ENCODE measurements around the gene TPM1.

The TPM1 gene

GRCh38 chr15:63057468-63058345, 15.2 kb downstream of the TPM1 start:
- peak; percentile 39 for DNase-seq

GRCh38 chr15:63059075-63059474, 16.5 kb downstream of the TPM1 start:
- no peak for DNase-seq

GRCh38 chr15:63059573-63060216, 17.1 kb downstream of the TPM1 start:
- DNase-seq = no peak

DNA sequence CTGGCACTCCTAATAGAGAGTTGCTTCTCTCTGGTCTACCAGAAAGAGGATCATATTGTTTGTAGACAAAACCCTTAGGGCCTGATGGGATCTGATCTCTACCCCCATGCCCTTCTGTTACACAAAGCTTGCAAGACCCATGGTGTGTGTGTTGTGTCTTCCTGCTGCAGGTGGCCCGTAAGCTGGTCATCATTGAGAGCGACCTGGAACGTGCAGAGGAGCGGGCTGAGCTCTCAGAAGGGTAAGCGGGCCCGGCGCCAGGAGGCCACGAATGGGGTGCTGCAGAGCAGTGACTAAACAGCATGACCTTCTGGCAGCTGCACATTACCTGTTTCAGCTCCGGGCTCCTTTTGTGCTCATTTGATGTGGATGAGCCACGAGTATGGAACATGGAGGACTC, 18.2 kb downstream of the TPM1 start:
- peak; percentile 16 for DNase-seq

DNA sequence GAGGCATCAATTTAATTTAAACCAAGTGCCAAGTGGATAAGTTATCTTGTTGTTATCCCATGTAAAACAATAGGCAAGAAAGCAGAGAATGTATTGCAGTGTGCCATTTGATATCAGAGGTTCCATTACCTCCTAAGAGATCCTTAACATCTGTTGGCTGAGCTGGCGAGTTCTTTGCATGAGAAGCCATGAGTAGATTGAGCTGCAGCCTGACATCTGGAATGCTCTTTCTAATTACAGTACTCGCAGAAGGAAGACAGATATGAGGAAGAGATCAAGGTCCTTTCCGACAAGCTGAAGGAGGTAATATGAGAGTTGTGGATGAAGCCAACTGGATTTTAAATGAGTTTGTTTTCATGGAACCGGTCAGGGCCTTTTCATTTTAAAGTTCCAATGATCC, 19.4 kb downstream of the TPM1 start:
- DNase-seq = no peak

- DNase-seq = no peak
Observed at GRCh38 chr15:63063164-63063756, 20.7 kb downstream of the TPM1 start.

DNA sequence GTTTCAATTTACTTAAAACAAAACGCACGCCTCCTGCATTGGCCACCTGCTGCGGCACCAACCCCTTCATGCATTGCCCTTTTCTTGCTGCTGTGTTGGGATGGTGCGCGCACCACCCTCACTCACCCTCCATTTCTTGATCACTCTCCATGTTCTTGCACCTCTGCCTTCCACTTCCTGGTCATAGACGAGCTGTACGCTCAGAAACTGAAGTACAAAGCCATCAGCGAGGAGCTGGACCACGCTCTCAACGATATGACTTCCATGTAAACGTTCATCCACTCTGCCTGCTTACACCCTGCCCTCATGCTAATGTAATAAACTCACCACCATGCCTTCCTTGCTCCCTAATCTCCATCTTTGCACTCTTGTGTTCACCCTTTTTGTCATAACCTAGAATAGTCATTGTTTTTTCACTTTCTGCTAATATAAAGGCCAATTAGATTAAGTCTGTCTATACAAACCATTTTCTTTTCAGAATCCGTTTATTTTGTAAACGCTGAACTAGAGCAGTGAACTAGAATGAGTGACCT, 21.4 kb downstream of the TPM1 start:
- no peak for DNase-seq

DNA sequence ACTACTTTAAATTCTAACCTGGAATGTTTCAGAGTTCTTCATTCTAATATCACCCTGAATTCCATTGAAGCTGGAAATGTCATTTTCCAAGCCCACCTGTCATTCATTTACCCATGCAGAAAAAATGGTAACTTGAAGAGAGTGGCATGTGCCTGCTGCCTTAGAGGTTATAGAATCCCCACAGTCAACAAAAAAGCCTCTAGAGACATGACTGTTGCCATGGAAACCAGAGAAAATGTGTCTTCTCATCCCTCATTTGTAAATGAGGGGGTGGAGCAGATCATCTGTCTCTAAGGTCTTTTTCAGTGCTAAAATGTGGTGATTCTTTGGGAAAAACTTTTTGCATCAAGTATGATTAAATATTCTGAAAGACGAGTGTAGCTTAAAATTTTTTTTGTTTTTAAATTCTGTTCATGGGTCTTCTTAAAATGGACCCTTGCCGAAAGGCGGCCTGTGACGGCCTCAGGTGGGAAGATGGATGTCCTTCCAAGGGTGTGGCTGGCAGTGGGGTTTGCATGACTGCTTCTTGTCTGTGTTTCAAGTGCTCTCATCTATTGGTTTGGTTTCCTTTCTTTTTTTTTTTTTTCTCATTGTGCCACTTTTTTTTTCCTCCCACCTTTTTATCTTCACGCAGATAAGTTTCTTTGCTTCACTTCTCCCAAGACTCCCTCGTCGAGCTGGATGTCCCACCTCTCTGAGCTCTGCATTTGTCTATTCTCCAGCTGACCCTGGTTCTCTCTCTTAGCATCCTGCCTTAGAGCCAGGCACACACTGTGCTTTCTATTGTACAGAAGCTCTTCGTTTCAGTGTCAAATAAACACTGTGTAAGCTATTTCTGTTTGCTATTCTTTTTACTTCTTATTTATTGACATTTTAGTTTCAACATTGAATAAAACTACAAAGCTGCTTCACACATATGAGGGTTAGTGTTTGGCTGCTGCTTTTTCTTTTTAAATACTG, 23.0 kb downstream of the TPM1 start:
- peak; percentile 66 for DNase-seq

GRCh38 chr15:63066272-63066671, 23.7 kb downstream of the TPM1 start:
- DNase-seq = peak; percentile 14

- no peak for DNase-seq
Observed at GRCh38 chr15:63067306-63067705, 24.8 kb downstream of the TPM1 start.

- no peak for DNase-seq
Observed at GRCh38 chr15:63067976-63068743, 25.6 kb downstream of the TPM1 start.

DNA sequence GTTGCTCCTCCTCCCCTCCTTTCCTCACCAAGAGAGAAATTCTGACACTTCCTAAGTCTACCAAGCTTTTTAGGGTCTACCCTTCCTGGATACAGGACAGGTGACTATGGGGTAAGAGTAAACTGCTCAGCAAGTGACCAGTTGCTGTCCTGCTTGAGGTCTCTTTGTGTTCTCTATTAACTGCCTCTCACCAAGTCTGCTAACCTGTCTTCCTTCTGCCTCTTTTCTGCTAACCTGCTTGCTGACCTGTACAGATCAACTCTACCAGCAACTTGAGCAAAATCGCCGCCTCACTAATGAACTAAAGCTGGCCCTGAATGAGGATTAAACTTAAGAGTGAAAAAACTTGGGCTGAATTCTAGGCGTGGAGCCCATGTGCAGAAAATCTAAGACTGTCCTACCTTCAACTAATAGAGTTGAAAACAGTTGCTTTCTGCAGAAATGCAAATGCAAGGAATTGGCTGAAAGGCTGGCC, 27.1 kb downstream of the TPM1 start:
- DNase-seq = no peak

DNA sequence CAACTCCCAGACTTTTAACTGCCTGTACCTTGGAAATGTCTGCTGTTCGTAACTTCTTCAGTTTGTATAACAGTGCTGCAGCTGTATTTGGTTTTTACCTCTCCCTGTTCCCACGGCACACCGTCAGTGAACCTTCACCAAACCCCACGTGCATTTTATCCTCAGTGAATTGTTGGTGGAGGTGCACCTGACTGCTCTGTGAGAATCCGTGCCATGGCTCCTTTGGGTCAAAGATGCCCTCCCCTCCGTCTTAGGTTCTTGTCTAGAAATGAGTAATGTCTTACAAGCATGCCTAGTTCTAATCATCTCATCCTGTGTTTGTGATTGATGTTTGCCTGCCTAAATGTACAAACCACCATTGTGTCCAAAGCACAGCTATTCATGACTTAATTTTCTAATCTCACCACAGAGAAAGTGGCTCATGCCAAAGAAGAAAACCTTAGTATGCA, 28.2 kb downstream of the TPM1 start:
- no peak for DNase-seq

DNA sequence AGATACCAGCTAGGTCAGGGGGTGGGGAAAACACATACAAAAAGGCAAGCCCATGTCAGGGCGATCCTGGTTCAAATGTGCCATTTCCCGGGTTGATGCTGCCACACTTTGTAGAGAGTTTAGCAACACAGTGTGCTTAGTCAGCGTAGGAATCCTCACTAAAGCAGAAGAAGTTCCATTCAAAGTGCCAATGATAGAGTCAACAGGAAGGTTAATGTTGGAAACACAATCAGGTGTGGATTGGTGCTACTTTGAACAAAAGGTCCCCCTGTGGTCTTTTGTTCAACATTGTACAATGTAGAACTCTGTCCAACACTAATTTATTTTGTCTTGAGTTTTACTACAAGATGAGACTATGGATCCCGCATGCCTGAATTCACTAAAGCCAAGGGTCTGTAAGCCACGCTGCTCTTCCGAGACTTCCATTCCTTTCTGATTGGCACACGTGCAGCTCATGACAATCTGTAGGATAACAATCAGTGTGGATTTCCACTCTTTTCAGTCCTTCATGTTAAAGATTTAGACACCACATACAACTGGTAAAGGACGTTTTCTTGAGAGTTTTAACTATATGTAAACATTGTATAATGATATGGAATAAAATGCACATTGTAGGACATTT, 28.9 kb downstream of the TPM1 start:
- DNase-seq = no peak

DNA sequence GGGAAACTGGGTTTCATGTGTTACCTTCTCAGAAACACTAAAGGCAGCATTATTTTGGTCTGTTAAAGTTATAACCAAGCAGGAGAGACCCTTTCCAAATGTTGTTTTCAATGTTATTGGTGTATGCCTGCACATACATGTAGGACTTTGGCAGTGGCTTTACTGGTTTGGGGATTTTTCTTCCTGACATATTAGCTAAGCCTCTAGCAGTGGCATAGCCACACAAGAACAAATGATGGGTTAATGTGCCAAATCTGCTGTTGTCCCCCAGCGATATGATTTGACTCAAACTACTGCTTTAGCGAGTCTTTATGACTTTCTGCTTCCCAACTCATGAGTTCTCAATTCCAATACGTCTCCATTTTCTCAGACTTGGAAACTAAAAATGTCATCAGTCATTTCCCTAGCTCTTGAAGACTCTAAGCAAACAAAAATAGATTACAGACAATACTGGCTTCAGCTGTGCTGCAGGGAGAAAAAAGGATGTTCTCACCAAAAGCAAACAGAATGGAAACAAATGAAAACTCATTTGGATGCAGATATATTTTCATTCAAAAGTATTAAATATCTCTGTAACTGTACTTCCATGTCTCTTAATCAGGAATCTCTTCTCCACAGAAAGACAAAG, 29.6 kb downstream of the TPM1 start:
- no peak for DNase-seq

GRCh38 chr15:63072809-63073277, 30.3 kb downstream of the TPM1 start:
- no peak for DNase-seq

DNA sequence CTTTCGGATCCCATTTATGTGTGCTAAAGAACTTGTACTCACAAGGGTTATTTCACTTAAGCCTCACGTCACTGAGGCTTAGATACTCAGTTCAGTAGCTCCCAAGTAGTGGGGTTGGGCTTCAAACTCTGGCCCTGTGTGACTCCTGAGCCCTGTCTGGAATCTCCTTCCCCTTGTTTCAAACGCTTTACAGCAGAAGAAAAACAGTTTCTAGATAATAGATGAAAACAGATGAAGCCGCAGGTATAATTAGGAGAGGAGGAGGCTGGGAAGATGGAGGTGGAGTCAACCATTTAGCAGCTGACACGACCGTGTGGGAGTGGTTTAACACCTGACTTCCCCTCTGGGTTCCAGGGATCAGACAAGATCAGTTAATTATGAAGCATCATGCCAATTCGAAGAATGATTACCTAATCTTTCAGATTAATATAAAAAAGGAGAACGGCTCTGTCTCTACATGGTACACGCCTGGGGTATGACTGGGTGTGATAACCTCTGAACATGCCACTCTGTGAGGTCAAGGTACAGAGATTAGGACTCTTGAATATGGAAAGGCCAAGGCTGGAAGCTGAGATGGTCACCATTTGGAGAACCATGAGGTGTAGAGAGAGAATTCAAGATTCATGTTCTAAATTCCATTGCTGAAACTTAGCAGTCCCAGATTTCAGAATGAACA, 31.1 kb downstream of the TPM1 start:
- DNase-seq = peak; percentile 60

DNA sequence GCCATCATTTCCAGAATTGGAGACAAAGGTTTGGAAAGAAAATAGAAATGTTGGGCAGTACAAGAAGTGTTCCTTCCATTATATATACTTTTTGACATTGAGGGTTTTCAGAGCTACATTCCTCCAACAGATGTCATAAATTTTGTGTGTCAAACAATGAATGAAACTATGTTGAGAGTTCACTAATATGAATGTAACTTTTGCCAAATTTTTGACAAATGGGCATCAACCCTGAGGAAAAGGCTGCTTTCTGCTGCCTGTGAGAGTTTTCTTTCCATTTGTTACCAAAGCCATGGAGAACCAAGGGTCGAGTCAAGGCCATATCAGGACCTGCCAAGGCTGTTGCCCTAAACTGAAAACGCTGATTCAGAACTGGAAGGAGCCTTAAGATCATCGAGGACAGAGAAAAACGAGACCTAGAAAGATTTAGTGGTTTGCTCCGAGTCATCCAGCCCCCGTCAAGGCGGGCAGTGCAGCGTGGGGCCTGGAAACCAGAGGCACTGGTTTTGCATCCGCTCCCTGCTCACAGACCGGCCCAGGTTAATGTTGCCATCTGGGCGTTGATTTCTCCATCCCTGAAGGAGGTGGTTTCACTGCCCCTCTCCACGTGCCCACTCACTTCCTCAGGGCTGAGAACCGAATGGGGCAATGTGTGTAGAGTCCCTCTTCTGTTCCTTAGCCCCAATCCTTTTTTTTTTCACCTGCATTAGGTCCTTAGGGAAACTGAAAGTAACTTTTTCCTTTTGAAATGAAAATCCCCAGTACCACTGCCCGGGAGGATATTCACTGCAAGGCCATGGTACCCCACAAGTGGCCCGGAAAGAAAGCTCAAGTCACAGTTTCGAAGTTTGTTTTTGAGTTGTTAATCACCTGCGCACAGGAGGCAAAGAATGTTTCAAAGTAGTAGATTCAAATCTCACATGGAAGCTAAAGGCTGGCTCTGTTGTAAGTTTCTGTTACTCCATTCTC, 32.8 kb downstream of the TPM1 start:
- peak; percentile 74 for DNase-seq
